Mesendoderm (in vitro differentiated cells): ENCODE measurements around the gene ASIC2.
A peak's percentile ranks its signal among the peaks of the same experiment; 100 is the strongest.

ENCODE experiments used
- DNase-seq: peaks from one replicate; pipeline ENCODE4 v3.0.0; 2013
- H2AK5ac ChIP-seq: 2 replicates; pipeline ENCODE4 v1.6.1; 2013; ENCODE audit warnings: low read length, inconsistent platforms
- H2BK120ac ChIP-seq: 2 replicates; pipeline ENCODE4 v1.6.1; 2013; ENCODE audit warnings: low read depth, mild to moderate bottlenecking, low read length, moderate library complexity, mixed read lengths
- H2BK15ac ChIP-seq: replicated peaks from 2 replicates; pipeline ENCODE4 v1.6.1; 2013; ENCODE audit warnings: low read depth, mild to moderate bottlenecking, moderate library complexity
- H2BK5ac ChIP-seq: 2 replicates; pipeline ENCODE4 v1.6.1; 2013; ENCODE audit warnings: low read length, inconsistent platforms
- H3K18ac ChIP-seq: 2 replicates; pipeline ENCODE4 v1.6.1; 2013; ENCODE audit warnings: mild to moderate bottlenecking, low read length, mixed read lengths
- H3K23ac ChIP-seq: one replicate; pipeline ENCODE4 v1.6.1; 2013; ENCODE audit warnings: low read length
- H3K27ac ChIP-seq: 2 replicates; pipeline ENCODE4 v1.5.1; 2013; ENCODE audit warnings: low read depth, mild to moderate bottlenecking, inconsistent platforms, low read length, moderate library complexity
- H3K27me3 ChIP-seq: 2 replicates; pipeline ENCODE4 v1.6.1; 2013; ENCODE audit warnings: low read length, control low read depth, mild to moderate bottlenecking, inconsistent platforms; ENCODE audit not compliant: insufficient read depth, poor library complexity
- H3K36me3 ChIP-seq: 2 replicates; pipeline ENCODE4 v1.6.1; 2013; ENCODE audit warnings: low read length, inconsistent platforms; ENCODE audit not compliant: control insufficient read depth, insufficient read depth
- H3K4ac ChIP-seq: one replicate; pipeline ENCODE4 v1.6.1; 2013; ENCODE audit warnings: low read depth, mild to moderate bottlenecking, low read length, moderate library complexity
- H3K4me1 ChIP-seq: 2 replicates; pipeline ENCODE4 v1.6.1; 2013; ENCODE audit warnings: low read depth, low read length, inconsistent platforms; ENCODE audit not compliant: control insufficient read depth
- H3K4me2 ChIP-seq: 2 replicates; pipeline ENCODE4 v1.6.1; 2013; ENCODE audit warnings: low read length
- H3K4me3 ChIP-seq: 2 replicates; pipeline ENCODE4 v1.5.1; 2013; ENCODE audit warnings: mild to moderate bottlenecking, low read length
- H3K56ac ChIP-seq: one replicate; pipeline ENCODE4 v1.6.1; 2013; ENCODE audit warnings: low read length
- H3K79me1 ChIP-seq: 2 replicates; pipeline ENCODE4 v1.6.1; 2013; ENCODE audit warnings: low read length, inconsistent platforms
- H3K79me2 ChIP-seq: 2 replicates; pipeline ENCODE4 v1.6.1; 2013; ENCODE audit warnings: mild to moderate bottlenecking, low read length; ENCODE audit not compliant: control insufficient read depth, insufficient read depth
- H3K9ac ChIP-seq: 2 replicates; pipeline ENCODE4 v1.6.1; 2013; ENCODE audit warnings: low read length, inconsistent platforms
- H4K5ac ChIP-seq: one replicate; pipeline ENCODE4 v1.6.1; 2013; ENCODE audit warnings: low read length
- H4K8ac ChIP-seq: one replicate; pipeline ENCODE4 v1.6.1; 2013; ENCODE audit warnings: low read depth, mild to moderate bottlenecking, control low read depth, low read length, moderate library complexity
- WGBS: extraction: QIAGEN DNeasy Blood & Tissue Kit; methylation state at CpG from one replicate; pipeline ENCODE4 v1.1.7; 2013; ENCODE audit warnings: low lambda C conversion rate, missing lambda C conversion rate; ENCODE audit not compliant: insufficient coverage; ENCODE audit errors: extremely low coverage; 5-methylcytosine and 5-hydroxymethylcytosine counted together

Gene ASIC2

GRCh38 chr17:33287096-33287725, 5.9 kb downstream of the ASIC2 start:
- H3K56ac ChIP-seq, result no peak overlapping the region
- H3K23ac ChIP-seq, result no peak overlapping the region
- H3K4me1 ChIP-seq, result no peaks in the 10 kb centered on the region
- DNase-seq, result no peak
- no peak overlapping the region for H4K8ac ChIP-seq
- peaks cover 6% of the 10 kb centered on the region for H3K27me3 ChIP-seq
- no peaks in the 10 kb centered on the region for H3K79me1 ChIP-seq
- WGBS, result no CpG with 5 or more reads among the region's 3 CpGs
- no peak overlapping the region for H2BK15ac ChIP-seq
- no peak overlapping the region for H4K5ac ChIP-seq
- no peak overlapping the region for H3K4me2 ChIP-seq
- H3K27ac ChIP-seq, result no peak overlapping the region
- H2BK5ac ChIP-seq, result no peak overlapping the region
- H3K36me3 ChIP-seq, result no peaks in the 10 kb centered on the region
- H3K79me2 ChIP-seq, result no peaks in the 10 kb centered on the region
- H3K4me3 ChIP-seq, result no peak overlapping the region
- H3K9ac ChIP-seq, result no peak overlapping the region
- no peak overlapping the region for H3K18ac ChIP-seq
- H2BK120ac ChIP-seq, result no peak overlapping the region
- no peak overlapping the region for H2AK5ac ChIP-seq
- no peak overlapping the region for H3K4ac ChIP-seq

- Histone ChIP-seq H3K79me2 (no peaks in the 10 kb centered on the region), H3K18ac (no peak overlapping the region), H4K8ac (no peak overlapping the region), H3K36me3 (no peaks in the 10 kb centered on the region), H2AK5ac (no peak overlapping the region), H3K27me3 (no peaks in the 10 kb centered on the region), H3K56ac (no peak overlapping the region), H3K4ac (no peak overlapping the region), H3K4me3 (no peak overlapping the region), H3K27ac (no peak overlapping the region), H3K9ac (no peak overlapping the region), H2BK120ac (no peak overlapping the region), H4K5ac (no peak overlapping the region), H3K23ac (no peak overlapping the region), H3K79me1 (no peaks in the 10 kb centered on the region), H2BK15ac (no peak overlapping the region), H3K4me1 (no peaks in the 10 kb centered on the region), H2BK5ac (no peak overlapping the region), H3K4me2 (no peak overlapping the region)
- no peak for DNase-seq
- WGBS, result no CpG with 5 or more reads among the region's 3 CpGs
Observed at GRCh38 chr17:33285413-33285812, 7.7 kb downstream of the ASIC2 start.

GRCh38 chr17:33284022-33284421, 9.1 kb downstream of the ASIC2 start:
- no peak overlapping the region for H4K8ac ChIP-seq
- H3K23ac ChIP-seq, result no peak overlapping the region
- H3K4me1 ChIP-seq, result no peaks in the 10 kb centered on the region
- no peak overlapping the region for H3K9ac ChIP-seq
- no peak overlapping the region for H2BK120ac ChIP-seq
- no peak overlapping the region for H3K27ac ChIP-seq
- no peak overlapping the region for H3K4ac ChIP-seq
- no peaks in the 10 kb centered on the region for H3K36me3 ChIP-seq
- no peak overlapping the region for H3K56ac ChIP-seq
- no peak overlapping the region for H3K4me3 ChIP-seq
- H2AK5ac ChIP-seq, result no peak overlapping the region
- H4K5ac ChIP-seq, result no peak overlapping the region
- no peak overlapping the region for H3K18ac ChIP-seq
- DNase-seq, result no peak
- no peak overlapping the region for H2BK5ac ChIP-seq
- no peak overlapping the region for H3K4me2 ChIP-seq
- no peaks in the 10 kb centered on the region for H3K27me3 ChIP-seq
- no peak overlapping the region for H2BK15ac ChIP-seq
- no CpG with 5 or more reads among the region's 4 CpGs for WGBS
- H3K79me1 ChIP-seq, result no peaks in the 10 kb centered on the region
- H3K79me2 ChIP-seq, result no peaks in the 10 kb centered on the region

- no CpG with 5 or more reads among the region's 8 CpGs for WGBS
- H3K79me1 ChIP-seq, result no peaks in the 10 kb centered on the region
- no peak overlapping the region for H3K4ac ChIP-seq
- no peak overlapping the region for H4K8ac ChIP-seq
- peaks cover 9% of the 10 kb centered on the region for H3K4me1 ChIP-seq
- H2BK120ac ChIP-seq, result no peak overlapping the region
- no peaks in the 10 kb centered on the region for H3K36me3 ChIP-seq
- H3K4me3 ChIP-seq, result no peak overlapping the region
- H3K4me2 ChIP-seq, result no peak overlapping the region
- no peaks in the 10 kb centered on the region for H3K79me2 ChIP-seq
- H3K23ac ChIP-seq, result no peak overlapping the region
- H3K56ac ChIP-seq, result no peak overlapping the region
- H3K27ac ChIP-seq, result no peak overlapping the region
- H4K5ac ChIP-seq, result no peak overlapping the region
- no peak overlapping the region for H2BK5ac ChIP-seq
- H3K18ac ChIP-seq, result no peak overlapping the region
- no peak overlapping the region for H2AK5ac ChIP-seq
- no peak overlapping the region for H3K9ac ChIP-seq
- DNase-seq, result no peak
- H2BK15ac ChIP-seq, result no peak overlapping the region
- H3K27me3 ChIP-seq, result no peaks in the 10 kb centered on the region
Observed at GRCh38 chr17:33280162-33280943, 12.7 kb downstream of the ASIC2 start.

GRCh38 chr17:33277436-33278100, 15.5 kb downstream of the ASIC2 start:
- no peak overlapping the region for H3K27ac ChIP-seq
- H4K8ac ChIP-seq, result no peak overlapping the region
- H3K79me2 ChIP-seq, result no peaks in the 10 kb centered on the region
- H3K4me1 ChIP-seq, result peaks cover 9% of the 10 kb centered on the region
- H3K4ac ChIP-seq, result no peak overlapping the region
- H4K5ac ChIP-seq, result no peak overlapping the region
- H2BK5ac ChIP-seq, result no peak overlapping the region
- H3K4me2 ChIP-seq, result no peak overlapping the region
- H3K4me3 ChIP-seq, result no peak overlapping the region
- H3K36me3 ChIP-seq, result no peaks in the 10 kb centered on the region
- no peak overlapping the region for H3K23ac ChIP-seq
- H2AK5ac ChIP-seq, result no peak overlapping the region
- DNase-seq, result peak; percentile 88
- H3K27me3 ChIP-seq, result no peaks in the 10 kb centered on the region
- peak overlapping the region; percentile 35 for H2BK120ac ChIP-seq
- H3K9ac ChIP-seq, result no peak overlapping the region
- peak overlapping the region; percentile 37 for H3K56ac ChIP-seq
- no peak overlapping the region for H3K18ac ChIP-seq
- H3K79me1 ChIP-seq, result no peaks in the 10 kb centered on the region
- WGBS, result no CpG with 5 or more reads among the region's 10 CpGs
- H2BK15ac ChIP-seq, result no peak overlapping the region
